Body of pancreas (tissue), 4 donors: Measurements from ENCODE around the gene MEP1A.

Experiments used
- POLR2A ChIP-seq, 3 donors: fragments of 450-650 bp; IDR thresholded peaks; one replicate each; pipeline ENCODE4 v1.6.1; 2016; ENCODE audit warnings: antibody characterized with exemption in 3 of 3, mild to moderate bottlenecking in 2 of 3
- TF ChIP-seq, protein P1 (sequence below), 7 experiments: fragments of 450-650 bp in 4 of 7; fragments of 200-600 bp in 3 of 7; sonication (generic) in 3 of 7; IDR thresholded peaks; one replicate each; pipeline ENCODE4 v1.5.1; 2016 to 2019; ENCODE audit warnings: antibody characterized with exemption in 7 of 7

DNA sequence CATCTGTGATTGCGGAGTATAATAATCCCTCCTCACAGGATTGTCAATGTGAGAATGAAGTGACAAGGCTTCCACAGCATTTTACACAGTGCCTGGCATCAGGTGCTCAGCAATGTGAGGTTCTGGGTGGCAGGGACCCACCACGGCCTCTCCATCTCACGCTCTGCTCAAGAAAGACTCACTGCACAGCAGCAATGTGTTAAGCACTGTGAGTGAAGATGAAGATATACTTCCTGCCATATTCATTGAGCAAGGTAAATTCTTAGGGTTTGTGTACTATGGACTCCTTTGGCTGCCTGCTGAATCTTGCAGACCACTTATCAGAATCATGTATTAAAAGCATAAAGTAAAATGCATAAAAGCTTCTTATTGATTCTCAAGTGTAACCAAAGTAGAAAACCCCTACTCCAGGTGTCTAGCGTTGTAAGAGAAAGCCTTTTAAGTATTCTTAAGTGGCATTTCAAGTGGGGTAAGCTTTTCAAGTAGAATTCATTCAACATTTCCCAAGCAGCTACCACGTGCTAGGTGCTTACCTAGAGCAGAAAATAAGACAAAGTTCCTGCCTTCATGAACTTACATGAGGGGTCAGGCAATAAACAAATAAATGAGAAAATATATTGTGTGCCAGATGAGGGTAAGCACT, 17.0 kb upstream of the MEP1A start:
- TF ChIP-seq, protein P1, sequence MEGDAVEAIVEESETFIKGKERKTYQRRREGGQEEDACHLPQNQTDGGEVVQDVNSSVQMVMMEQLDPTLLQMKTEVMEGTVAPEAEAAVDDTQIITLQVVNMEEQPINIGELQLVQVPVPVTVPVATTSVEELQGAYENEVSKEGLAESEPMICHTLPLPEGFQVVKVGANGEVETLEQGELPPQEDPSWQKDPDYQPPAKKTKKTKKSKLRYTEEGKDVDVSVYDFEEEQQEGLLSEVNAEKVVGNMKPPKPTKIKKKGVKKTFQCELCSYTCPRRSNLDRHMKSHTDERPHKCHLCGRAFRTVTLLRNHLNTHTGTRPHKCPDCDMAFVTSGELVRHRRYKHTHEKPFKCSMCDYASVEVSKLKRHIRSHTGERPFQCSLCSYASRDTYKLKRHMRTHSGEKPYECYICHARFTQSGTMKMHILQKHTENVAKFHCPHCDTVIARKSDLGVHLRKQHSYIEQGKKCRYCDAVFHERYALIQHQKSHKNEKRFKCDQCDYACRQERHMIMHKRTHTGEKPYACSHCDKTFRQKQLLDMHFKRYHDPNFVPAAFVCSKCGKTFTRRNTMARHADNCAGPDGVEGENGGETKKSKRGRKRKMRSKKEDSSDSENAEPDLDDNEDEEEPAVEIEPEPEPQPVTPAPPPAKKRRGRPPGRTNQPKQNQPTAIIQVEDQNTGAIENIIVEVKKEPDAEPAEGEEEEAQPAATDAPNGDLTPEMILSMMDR (IDR thresholded peaks at IDR 0.05): no peak
- TF ChIP-seq POLR2A (IDR thresholded peaks at IDR 0.05): no peak
